ENCODE data around the gene SPIRE2. TPM values are rescaled to one million over a fixed set of nuclear protein-coding genes. Genes with fewer than 3 reads are reported as not detected.

The SPIRE2 gene
- total RNA-seq, 2 donors from 2014 or later, result 70.2 to 97.7 TPM

DNA sequence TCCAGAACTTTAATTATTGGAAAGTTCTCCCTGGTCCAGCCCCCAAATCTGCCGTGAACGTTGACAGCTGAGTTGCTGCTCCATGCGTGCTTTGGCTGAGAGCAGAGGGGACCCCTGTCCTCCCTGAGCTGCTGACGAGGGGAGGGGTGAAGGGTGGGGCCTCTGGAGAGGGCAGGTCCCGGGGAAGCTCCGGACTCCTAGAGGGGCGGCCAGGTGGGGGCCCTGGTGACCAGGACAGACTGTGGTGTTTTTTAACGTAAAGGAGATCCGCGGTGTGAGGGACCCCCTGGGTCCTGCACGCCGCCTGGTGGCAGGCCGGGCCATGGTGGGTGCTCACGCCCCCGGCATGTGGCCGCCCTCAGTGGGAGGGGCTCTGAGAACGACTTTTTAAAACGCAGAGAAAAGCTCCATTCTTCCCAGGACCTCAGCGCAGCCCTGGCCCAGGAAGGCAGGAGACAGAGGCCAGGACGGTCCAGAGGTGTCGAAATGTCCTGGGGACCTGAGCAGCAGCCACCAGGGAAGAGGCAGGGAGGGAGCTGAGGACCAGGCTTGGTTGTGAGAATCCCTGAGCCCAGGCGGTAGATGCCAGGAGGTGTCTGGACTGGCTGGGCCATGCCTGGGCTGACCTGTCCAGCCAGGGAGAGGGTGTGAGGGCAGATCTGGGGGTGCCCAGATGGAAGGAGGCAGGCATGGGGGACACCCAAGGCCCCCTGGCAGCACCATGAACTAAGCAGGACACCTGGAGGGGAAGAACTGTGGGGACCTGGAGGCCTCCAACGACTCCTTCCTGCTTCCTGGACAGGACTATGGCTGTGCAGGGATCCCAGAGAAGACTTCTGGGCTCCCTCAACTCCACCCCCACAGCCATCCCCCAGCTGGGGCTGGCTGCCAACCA, 90.4 kb downstream of the SPIRE2 start, which contains the start of gene MC1R:
TSS of gene MC1R (plus strand) at position 410 of the 895 bp plus-strand sequence. CDS start at position 807, 397 bp downstream.
- DNase-seq (no peak), ATAC-seq (no peak)
- intact Hi-C loops (cut with DNase I, micrococcal nuclease), result no loop called here

DNA sequence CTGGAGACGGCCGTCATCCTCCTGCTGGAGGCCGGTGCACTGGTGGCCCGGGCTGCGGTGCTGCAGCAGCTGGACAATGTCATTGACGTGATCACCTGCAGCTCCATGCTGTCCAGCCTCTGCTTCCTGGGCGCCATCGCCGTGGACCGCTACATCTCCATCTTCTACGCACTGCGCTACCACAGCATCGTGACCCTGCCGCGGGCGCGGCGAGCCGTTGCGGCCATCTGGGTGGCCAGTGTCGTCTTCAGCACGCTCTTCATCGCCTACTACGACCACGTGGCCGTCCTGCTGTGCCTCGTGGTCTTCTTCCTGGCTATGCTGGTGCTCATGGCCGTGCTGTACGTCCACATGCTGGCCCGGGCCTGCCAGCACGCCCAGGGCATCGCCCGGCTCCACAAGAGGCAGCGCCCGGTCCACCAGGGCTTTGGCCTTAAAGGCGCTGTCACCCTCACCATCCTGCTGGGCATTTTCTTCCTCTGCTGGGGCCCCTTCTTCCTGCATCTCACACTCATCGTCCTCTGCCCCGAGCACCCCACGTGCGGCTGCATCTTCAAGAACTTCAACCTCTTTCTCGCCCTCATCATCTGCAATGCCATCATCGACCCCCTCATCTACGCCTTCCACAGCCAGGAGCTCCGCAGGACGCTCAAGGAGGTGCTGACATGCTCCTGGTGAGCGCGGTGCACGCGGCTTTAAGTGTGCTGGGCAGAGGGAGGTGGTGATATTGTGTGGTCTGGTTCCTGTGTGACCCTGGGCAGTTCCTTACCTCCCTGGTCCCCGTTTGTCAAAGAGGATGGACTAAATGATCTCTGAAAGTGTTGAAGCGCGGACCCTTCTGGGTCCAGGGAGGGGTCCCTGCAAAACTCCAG, 91.5 kb downstream of the SPIRE2 start:
- ATAC-seq, result no peak
- no peak for DNase-seq
- intact Hi-C loops (cut with DNase I, micrococcal nuclease), result no loop called here

DNA sequence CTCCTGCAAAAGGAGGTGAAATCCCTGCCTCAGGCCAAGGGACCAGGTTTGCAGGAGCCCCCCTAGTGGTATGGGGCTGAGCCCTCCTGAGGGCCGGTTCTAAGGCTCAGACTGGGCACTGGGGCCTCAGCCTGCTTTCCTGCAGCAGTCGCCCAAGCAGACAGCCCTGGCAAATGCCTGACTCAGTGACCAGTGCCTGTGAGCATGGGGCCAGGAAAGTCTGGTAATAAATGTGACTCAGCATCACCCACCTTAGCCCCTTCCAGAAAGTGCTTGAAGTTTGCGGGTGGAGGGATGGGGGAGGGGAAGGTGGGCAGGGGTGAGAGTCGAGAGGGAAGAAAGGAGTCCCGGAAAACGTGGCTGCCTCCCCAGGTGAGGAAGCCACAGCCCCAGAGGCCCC, 92.4 kb downstream of the SPIRE2 start:
- intact Hi-C loops (cut with DNase I, micrococcal nuclease), result no loop called here
- ATAC-seq, result no peak
- DNase-seq, result no peak

Other genes starting within 250 kb of the SPIRE2 start
- gene DPEP1, start 214.8 kb upstream of the SPIRE2 start, total RNA-seq, result 1 to 10 TPM in 1 of 2 donors, under 1 TPM in 1; 0.73 to 4.4 TPM
- gene CHMP1A, start 170.8 kb upstream of the SPIRE2 start, total RNA-seq, result 100 to 1,000 TPM; 154 to 157 TPM
- 1 to 10 TPM; 7.1 to 9.1 TPM for gene SPATA33, start 170.6 kb upstream of the SPIRE2 start, total RNA-seq
- gene CDK10, start 141.8 kb upstream of the SPIRE2 start, total RNA-seq, result 10 to 100 TPM; 86.1 to 92.7 TPM
- gene SPATA2L, start 126.8 kb upstream of the SPIRE2 start, total RNA-seq, result 10 to 100 TPM; 16.3 to 27.9 TPM
- gene VPS9D1, start 107.6 kb upstream of the SPIRE2 start, total RNA-seq, result 10 to 100 TPM; 19.6 to 23.2 TPM
- gene ZNF276, start 106.9 kb upstream of the SPIRE2 start, total RNA-seq, result 10 to 100 TPM; 28.9 to 42.2 TPM
- 10 to 100 TPM; 11.1 to 26.6 TPM for gene FANCA, start 11.8 kb upstream of the SPIRE2 start, total RNA-seq
- gene TCF25, start 45.1 kb downstream of the SPIRE2 start, total RNA-seq, result 100 to 1,000 TPM; 152 to 210 TPM
- gene MC1R, start 90.4 kb downstream of the SPIRE2 start, total RNA-seq, result 1 to 10 TPM; 2.1 to 4.3 TPM
- gene TUBB3, start 94.9 kb downstream of the SPIRE2 start, total RNA-seq, result 1 to 10 TPM; 3.3 to 4.2 TPM
- gene DEF8, start 120.3 kb downstream of the SPIRE2 start, total RNA-seq, result 10 to 100 TPM; 25.4 to 34.0 TPM
- 1 to 10 TPM; 3.8 to 4.9 TPM for gene DBNDD1, start 191.0 kb downstream of the SPIRE2 start, total RNA-seq
- not detected for gene PRDM7, start 248.9 kb downstream of the SPIRE2 start, total RNA-seq

Measured in left colon (tissue), 2 donors.